Activated naive CD8-positive, alpha-beta T cell treated with anti-CD3 and anti-CD28 coated beads, Interleukin-2, amount 50 U/mL, for 24 hours (primary cell): Measurements from ENCODE around the gene ARHGAP28.

Experiments used
- ATAC-seq: fragments of 150-1000 bp; cut with Tn5 transposase; one replicate; pipeline ENCODE4 v1.10.0; 2021
- DNase-seq: peaks from one replicate; pipeline ENCODE4 v3.0.0; 2021
- H3K27ac Mint-ChIP-seq: one replicate; pipeline ENCODE4 v1.8.0; 2021; ENCODE audit warnings: mild to moderate bottlenecking, mixed read lengths
- H3K27me3 Mint-ChIP-seq: one replicate; pipeline ENCODE4 v1.8.0; 2021; ENCODE audit warnings: mixed read lengths
- H3K36me3 Mint-ChIP-seq: one replicate; pipeline ENCODE4 v1.8.0; 2021; ENCODE audit warnings: low read depth, mixed read lengths
- H3K4me1 Mint-ChIP-seq: one replicate; pipeline ENCODE4 v1.8.0; 2021; ENCODE audit warnings: mixed read lengths
- H3K4me3 Mint-ChIP-seq: one replicate; pipeline ENCODE4 v1.8.0; 2021; ENCODE audit warnings: mild to moderate bottlenecking, moderate library complexity, mixed read lengths
- H3K9me3 Mint-ChIP-seq: one replicate; pipeline ENCODE4 v1.8.0; 2021; ENCODE audit warnings: mixed read lengths

The ARHGAP28 gene

DNA sequence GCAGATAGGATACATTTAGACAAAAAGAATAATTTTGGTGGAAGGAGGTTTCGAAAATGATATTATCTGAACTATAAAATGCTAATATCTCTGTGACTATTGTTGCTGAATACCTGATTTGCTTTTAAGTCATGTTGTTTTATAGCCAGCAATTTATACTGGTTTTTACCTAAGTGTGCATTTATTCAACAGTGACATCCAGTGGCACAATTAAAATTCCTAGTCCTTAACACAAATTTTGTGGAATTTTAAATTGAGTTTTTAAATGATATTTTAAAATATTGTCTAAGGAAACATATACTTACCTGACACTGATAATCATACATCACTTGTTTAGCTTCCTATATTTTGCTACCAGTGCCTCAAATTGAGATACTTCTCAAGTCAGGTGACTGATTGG lies 144.8 kb downstream of the ARHGAP28 start:
- H3K36me3 Mint-ChIP-seq = no peaks in the 10 kb centered on the region
- no peak overlapping the region for H3K4me3 Mint-ChIP-seq
- no peaks in the 10 kb centered on the region for H3K27me3 Mint-ChIP-seq
- no peaks in the 10 kb centered on the region for H3K4me1 Mint-ChIP-seq
- no peak overlapping the region for H3K27ac Mint-ChIP-seq
- no peak for ATAC-seq
- no peak for DNase-seq
- H3K9me3 Mint-ChIP-seq = no peaks in the 10 kb centered on the region

DNA sequence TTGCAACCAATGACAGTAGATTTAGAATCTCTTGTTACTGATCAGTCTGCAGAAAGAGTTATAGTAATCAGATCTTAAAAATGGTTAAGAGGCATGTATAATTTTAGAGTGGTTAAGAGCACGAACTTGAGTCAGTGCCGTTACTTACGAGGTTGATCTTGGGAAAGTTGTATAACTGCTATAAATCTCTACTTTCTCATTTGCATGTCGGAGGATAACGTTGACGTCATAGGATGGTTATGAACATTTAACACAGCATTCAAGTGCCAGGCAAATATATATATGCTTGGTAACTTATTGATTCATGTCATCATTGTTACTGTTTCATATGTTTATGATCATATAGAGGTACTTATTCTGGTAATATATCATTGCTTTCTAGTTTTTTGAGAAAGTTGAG lies 146.2 kb downstream of the ARHGAP28 start:
- Mint-ChIP-seq H3K27ac (no peak overlapping the region), H3K36me3 (no peaks in the 10 kb centered on the region), H3K4me1 (no peaks in the 10 kb centered on the region)

DNA sequence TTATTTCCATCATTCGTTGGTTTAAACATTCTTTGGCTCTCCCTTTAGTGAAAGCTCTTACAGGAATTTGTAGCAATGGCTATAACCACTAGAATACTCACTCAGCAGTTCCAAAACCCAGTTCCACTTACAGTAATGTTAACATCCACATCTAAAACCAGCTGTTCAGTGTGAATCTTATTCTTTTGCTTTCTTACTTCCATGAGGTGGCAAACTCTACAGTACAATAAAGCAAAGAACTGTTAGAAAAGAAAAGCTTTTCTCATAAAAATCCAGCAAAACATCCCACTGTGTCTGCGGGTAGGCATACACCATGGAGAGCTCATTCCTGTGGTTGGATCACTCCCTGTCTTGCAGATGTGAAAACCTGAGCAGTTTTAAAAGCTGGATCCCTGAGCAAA lies 147.1 kb downstream of the ARHGAP28 start:
- Mint-ChIP-seq H3K27me3 (no peaks in the 10 kb centered on the region), H3K36me3 (no peaks in the 10 kb centered on the region), H3K4me1 (no peaks in the 10 kb centered on the region), H3K4me3 (no peak overlapping the region), H3K27ac (no peak overlapping the region), H3K9me3 (no peaks in the 10 kb centered on the region)
- DNase-seq (no peak), ATAC-seq (no peak)

More for the DNA sequence above, 146.2 kb downstream of the ARHGAP28 start:
- Mint-ChIP-seq H3K9me3 (no peaks in the 10 kb centered on the region), H3K27me3 (no peaks in the 10 kb centered on the region), H3K4me3 (no peak overlapping the region)
- DNase-seq (no peak), ATAC-seq (no peak)

DNA sequence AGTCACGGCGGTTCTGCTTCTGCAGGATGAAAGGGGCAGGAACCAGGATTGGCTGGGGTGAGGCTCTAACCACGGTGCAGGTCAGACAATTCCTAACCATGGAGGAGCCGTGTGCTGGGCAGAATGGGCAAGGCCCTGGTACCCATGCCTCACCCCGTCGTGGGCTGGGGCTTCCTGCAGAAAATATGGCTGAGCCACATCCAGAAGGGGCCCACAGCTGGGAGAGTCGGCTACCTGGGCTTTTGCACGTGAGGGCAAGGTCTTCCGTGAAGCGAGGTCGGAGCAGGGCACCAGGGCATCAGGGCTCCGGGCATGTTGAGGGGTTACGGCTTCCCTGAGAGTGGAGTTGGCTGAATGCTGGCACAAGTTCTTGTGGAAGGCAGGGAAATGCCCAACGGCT lies 147.8 kb downstream of the ARHGAP28 start:
- no peaks in the 10 kb centered on the region for H3K9me3 Mint-ChIP-seq
- no peaks in the 10 kb centered on the region for H3K27me3 Mint-ChIP-seq
- H3K36me3 Mint-ChIP-seq = no peaks in the 10 kb centered on the region

DNA sequence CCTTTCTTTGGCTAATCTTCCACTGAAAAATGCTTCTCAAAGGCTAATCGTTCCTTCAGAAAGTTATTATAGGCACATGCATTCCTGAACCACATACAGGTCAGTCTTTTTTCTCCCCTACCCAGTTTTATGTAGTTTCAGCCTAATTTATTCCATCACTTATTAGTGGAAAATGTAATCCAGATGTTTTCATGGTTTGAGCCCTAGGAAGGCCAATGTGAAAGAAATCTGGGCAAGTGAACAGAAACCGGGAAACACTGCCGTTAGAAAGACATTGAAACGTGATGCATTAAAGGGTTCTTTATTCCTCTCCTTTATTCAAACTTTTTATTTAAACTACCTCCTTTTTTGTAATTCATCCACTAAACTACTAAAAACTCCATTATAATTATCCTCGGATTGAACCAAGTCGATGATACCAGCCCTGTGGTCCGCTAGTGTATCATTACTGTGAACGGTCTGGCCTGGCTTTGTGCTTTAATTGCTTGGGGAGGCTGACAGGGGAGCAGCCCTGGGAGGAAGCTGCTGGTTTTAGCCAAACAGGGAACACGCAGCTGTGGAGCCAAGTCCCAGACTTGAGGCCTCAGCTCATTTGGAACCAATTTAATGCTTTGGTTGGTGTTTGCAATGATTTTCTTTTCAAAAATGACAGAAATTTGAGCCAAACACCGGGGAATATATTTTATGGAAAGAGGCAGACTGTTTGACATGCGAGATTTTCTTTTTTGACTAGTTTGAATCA lies 149.2 kb downstream of the ARHGAP28 start:
- DNase-seq = no peak
- H3K4me3 Mint-ChIP-seq = no peak overlapping the region
- ATAC-seq = no peak
- H3K27me3 Mint-ChIP-seq = no peaks in the 10 kb centered on the region
- H3K36me3 Mint-ChIP-seq = no peaks in the 10 kb centered on the region
- no peaks in the 10 kb centered on the region for H3K4me1 Mint-ChIP-seq
- no peak overlapping the region for H3K27ac Mint-ChIP-seq
- no peaks in the 10 kb centered on the region for H3K9me3 Mint-ChIP-seq

More for the DNA sequence above, 147.8 kb downstream of the ARHGAP28 start:
- no peak for ATAC-seq
- Mint-ChIP-seq H3K4me1 (no peaks in the 10 kb centered on the region), H3K27ac (no peak overlapping the region), H3K4me3 (no peak overlapping the region)
- DNase-seq = no peak

DNA sequence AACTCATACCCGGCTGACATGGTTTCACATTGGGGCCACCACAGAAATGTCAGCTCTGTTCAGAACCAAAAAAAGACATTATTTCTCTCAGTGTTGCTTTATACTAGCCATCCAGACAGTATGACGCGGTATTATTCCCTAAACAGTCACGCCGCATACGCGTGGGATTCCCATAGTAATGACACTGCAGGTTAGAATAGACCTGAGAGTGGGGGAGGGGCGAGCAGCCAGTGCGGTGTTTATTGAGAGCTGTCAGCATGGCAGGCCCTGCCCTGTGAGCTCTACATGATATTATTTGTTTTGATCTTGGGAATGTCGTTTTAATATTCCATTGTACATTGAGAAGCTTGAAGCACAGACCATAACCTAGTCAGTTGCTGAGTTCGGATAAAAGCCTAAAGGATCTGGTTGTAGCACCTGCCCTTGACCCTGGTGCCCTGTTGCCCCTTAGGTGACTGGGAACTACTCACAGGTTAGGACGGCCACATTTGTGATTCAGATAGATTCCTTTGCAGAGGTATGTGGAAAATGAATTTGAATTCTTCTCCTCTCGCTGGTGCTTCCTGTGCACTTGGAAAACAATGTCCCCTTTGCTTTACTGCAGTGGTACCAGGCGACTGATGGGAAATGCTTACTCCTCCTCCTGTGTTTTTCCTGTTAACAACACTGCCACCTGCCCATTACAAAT lies 150.1 kb downstream of the ARHGAP28 start:
- ATAC-seq (no peak), DNase-seq (no peak)
- Mint-ChIP-seq H3K4me1 (no peaks in the 10 kb centered on the region), H3K9me3 (no peaks in the 10 kb centered on the region), H3K36me3 (no peaks in the 10 kb centered on the region), H3K27ac (no peak overlapping the region), H3K27me3 (no peaks in the 10 kb centered on the region), H3K4me3 (no peak overlapping the region)

DNA sequence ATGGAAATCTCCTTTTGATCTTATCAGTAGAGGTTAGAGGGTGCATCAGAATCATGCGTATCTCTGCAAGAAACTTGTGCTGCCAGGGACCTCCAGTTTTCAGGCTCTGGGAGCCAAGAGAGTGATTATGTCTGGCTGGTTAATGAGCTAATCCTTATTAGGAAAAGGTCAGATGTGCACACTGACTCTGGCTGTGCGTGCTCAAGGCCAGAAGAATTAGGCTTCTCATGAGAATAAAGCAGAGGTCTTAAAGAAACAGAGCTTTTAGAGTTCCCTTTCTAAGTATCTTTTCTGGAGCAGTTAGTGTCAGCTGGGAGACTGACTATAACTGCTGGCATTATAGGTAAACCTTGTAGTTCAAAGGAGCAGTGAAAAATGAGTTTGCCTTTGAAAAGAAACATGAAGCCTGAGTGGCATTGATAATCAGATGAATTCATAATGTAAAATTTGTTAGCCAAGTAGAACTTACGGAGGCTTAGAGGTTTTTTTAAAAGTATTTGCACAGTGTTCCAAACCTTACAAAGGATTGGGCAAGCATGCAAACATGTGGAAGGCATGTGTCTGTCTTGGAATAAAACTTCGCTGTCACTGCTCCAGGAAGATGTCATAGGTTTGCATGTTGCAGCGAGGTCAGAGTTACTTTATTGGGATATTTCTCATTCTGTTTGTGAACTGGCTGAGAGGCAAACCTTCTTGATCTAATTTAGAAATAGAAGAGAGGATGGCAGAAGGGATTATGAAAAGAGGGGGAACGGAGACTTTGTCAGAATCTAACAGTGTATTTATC lies 151.7 kb downstream of the ARHGAP28 start:
- no peaks in the 10 kb centered on the region for H3K36me3 Mint-ChIP-seq
- no peak for DNase-seq
- no peak overlapping the region for H3K27ac Mint-ChIP-seq
- H3K27me3 Mint-ChIP-seq = no peaks in the 10 kb centered on the region
- ATAC-seq = no peak
- no peaks in the 10 kb centered on the region for H3K9me3 Mint-ChIP-seq
- no peak overlapping the region for H3K4me3 Mint-ChIP-seq
- H3K4me1 Mint-ChIP-seq = no peaks in the 10 kb centered on the region

DNA sequence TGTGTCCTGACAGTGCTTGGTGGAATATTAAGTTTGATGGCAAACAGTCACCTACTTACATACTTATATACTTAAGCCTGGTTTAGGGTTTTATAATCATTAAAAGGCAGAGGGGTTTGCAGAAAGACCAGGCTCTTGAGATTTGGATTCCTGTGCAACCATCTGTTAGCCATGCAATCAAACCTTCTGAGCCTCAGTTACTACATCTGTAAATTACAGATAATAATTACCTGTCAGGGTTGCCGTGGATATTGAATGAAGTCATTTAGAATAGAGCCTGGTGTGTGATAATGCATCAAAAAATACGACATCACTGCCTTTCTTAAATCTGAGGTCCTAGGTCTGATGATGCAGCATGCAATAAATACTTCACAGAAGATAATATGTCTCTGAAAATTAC lies 152.9 kb downstream of the ARHGAP28 start:
- H3K36me3 Mint-ChIP-seq = no peaks in the 10 kb centered on the region
- H3K27ac Mint-ChIP-seq = no peak overlapping the region
- ATAC-seq (no peak), DNase-seq (no peak)
- H3K4me3 Mint-ChIP-seq = no peak overlapping the region
- H3K4me1 Mint-ChIP-seq = no peaks in the 10 kb centered on the region
- no peaks in the 10 kb centered on the region for H3K27me3 Mint-ChIP-seq
- no peaks in the 10 kb centered on the region for H3K9me3 Mint-ChIP-seq

DNA sequence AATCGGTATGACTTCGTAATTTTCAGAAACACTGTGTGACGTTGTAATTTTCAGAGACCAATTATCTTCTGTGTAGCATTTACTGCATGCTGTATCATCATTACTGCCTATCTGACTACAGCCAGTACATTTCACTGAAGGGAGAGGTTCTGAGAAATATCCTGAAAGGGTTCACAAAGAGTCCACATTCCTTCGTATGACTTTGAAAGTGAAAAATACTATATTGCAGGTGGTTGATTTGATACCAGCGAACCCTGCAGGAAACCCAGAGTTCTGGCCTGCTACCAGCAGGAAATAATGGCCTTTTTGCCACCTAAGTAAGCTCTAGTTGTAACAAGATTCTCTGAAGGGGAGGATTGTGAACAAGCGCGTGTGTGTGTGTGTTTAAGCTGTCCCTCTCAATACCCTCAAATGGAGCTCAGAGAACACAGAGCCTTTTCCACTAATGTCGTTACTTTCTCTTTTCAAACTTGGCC lies 155.5 kb downstream of the ARHGAP28 start:
- ATAC-seq (no peak), DNase-seq (no peak)
- Mint-ChIP-seq H3K9me3 (no peaks in the 10 kb centered on the region), H3K4me3 (no peak overlapping the region), H3K4me1 (no peaks in the 10 kb centered on the region), H3K36me3 (no peaks in the 10 kb centered on the region), H3K27ac (no peak overlapping the region), H3K27me3 (no peaks in the 10 kb centered on the region)

DNA sequence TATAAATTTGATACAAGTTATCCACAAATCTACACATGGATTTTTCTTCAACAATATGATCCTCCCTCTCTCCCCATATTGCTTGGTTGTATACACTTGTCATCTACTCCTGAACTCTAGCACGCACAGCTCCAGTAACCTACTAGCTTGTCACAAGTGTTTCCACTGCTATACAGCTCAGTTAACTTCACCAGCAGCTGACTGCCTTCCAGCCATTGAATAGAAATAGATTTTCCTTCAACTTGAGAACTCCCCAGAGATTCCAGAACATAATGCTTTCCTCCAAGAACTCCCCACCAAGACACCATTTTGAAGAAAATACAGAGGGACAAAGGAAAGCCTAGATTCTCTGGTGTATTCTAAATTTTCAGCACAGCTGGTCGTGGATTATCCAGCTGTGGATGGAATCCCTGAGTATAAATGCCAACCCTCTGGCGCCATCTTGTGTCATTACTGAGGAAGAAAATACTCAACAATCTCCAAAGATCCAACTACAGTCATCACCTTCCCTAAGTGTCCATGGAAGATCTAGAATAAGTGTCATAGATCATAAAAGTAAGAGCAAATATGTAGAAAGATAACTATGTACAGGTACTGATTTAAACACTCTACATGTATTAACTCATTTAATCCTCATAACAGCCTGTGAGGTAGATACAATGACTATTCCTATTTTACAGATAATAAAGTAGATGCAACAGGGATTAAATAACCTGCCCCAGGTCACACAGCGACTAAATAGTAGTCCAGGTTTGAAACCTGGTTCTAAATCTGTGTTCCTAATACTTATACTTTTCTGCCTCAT lies 156.7 kb downstream of the ARHGAP28 start:
- ATAC-seq (no peak), DNase-seq (peak; percentile 8)
- Mint-ChIP-seq H3K36me3 (no peaks in the 10 kb centered on the region), H3K27me3 (no peaks in the 10 kb centered on the region), H3K4me3 (no peak overlapping the region), H3K4me1 (no peaks in the 10 kb centered on the region), H3K27ac (no peak overlapping the region), H3K9me3 (no peaks in the 10 kb centered on the region)

DNA sequence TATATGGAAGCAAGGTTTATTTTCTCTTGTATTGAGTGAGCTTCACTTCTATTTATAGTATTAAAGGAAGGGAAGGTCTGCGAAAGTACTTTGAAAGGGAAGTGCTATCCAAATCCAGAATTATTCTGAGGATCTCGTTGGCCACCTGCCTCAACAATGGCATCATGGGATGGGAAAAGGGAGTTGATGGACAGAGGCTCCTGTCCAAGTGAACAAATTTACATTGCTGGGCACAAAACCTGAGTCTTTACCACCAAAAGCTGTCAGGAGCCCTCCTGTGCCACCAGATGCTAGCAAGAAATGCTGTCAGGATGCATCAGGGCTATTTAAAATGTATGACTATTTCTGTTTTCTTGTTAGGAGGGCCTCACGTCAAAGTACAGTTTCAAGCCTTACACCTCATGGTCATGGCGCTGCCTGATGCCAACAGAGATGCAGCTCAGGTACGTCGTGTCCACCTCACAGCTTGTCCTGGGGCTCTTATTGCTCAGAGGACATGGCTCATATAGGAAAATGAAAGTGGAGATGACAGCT lies 157.3 kb downstream of the ARHGAP28 start:
- H3K27me3 Mint-ChIP-seq = peaks cover 1% of the 10 kb centered on the region
- H3K9me3 Mint-ChIP-seq = no peaks in the 10 kb centered on the region
- ATAC-seq (no peak), DNase-seq (no peak)
- no peaks in the 10 kb centered on the region for H3K36me3 Mint-ChIP-seq
- no peak overlapping the region for H3K27ac Mint-ChIP-seq
- H3K4me1 Mint-ChIP-seq = no peaks in the 10 kb centered on the region
- H3K4me3 Mint-ChIP-seq = no peak overlapping the region

DNA sequence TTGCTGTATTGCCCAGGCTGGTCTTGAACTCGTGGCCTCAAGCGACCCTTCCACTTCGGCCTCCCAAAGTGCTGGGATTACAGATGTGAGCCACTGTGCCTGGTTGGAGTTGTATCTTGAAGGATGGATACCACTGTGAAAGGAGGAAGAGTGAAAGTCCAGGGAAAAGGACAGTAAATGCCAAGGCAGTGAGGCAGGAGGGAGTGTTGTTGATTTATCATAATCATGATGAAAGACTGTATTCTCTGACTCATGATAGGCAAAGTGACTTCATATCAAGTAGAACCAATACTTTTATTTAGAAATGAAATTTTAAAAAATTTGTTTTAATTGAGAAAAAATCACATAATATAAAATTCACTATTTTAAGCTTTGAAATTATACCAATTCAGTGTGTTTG lies 162.3 kb downstream of the ARHGAP28 start:
- Mint-ChIP-seq H3K36me3 (no peaks in the 10 kb centered on the region), H3K4me3 (no peak overlapping the region), H3K27ac (no peak overlapping the region), H3K9me3 (no peaks in the 10 kb centered on the region), H3K27me3 (peaks cover 1% of the 10 kb centered on the region), H3K4me1 (no peaks in the 10 kb centered on the region)
- ATAC-seq = no peak
- no peak for DNase-seq

DNA sequence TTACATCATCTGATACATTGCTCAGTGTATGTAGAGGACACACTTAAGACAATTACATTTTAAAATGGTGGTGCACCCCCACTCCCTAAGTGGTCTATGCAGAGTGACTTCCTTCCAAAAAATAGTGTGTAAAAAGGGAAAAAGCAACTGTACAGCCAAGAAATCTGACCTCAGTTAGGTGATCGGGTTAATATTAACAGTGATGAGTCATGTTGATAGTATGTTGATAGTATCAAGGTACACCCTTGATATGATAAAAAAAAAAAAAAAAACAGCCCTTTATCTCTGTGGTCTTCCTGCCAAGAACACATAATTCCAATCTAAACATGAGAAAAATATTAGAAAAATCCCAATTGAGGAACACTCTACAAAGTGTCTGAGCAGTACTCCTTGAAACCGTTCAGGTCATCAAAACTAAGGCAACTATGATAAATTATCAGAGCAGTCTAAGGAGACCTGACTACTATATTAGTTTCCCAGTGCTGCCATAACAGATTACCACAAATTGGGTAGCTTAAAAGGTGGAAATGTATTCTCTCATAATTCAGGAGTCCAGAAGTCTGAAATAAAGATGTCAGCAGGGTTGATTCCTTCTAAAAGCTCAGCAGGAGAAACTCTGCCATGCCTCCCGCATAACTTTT lies 171.9 kb downstream of the ARHGAP28 start:
- H3K27ac Mint-ChIP-seq = no peak overlapping the region
- H3K27me3 Mint-ChIP-seq = no peaks in the 10 kb centered on the region
- no peaks in the 10 kb centered on the region for H3K36me3 Mint-ChIP-seq
- no peak for DNase-seq
- ATAC-seq = no peak
- no peak overlapping the region for H3K4me3 Mint-ChIP-seq
- peaks cover 25% of the 10 kb centered on the region for H3K9me3 Mint-ChIP-seq
- no peaks in the 10 kb centered on the region for H3K4me1 Mint-ChIP-seq

DNA sequence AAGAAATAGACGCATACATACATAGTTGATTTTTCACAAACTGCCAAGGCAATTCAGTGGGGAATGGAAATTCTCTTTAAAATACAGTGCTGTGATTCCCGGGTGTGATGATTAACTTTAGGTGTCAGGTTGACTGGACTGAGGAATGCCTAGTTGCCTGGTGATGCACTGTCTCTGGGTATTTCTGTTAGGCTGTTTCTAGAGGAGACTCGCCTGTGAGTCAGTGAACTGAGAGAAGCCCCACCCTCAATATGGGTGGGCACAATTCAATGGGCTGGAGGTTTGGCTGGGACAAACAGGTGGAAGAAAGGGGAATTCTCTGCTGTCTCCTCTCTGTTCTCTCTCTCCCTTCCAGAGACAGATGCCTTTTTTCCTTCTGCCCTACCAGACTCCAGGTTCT lies 187.6 kb downstream of the ARHGAP28 start:
- peaks cover 4% of the 10 kb centered on the region for H3K27me3 Mint-ChIP-seq
- H3K36me3 Mint-ChIP-seq = peaks cover 3% of the 10 kb centered on the region
- no peak for DNase-seq
- peaks cover 5% of the 10 kb centered on the region for H3K9me3 Mint-ChIP-seq
- no peak overlapping the region for H3K27ac Mint-ChIP-seq
- no peak overlapping the region for H3K4me3 Mint-ChIP-seq
- H3K4me1 Mint-ChIP-seq = peaks cover 3% of the 10 kb centered on the region
- ATAC-seq = no peak
